Mucosa of rectum (tissue), 2 donors: ENCODE measurements around the gene TTC5.
"Not testable (repeated sequence)": the region's sequence is repeated elsewhere in the genome, so short reads cannot be mapped to it uniquely, and the experiment has no call there.

Experiments
- H3K27ac ChIP-seq, 2 donors: one replicate each; pipeline ENCODE4 v1.7.0; 2013; ENCODE audit warnings: inconsistent platforms in 2 of 2, low read depth in 2 of 2, low read length in 2 of 2
- H3K27me3 ChIP-seq, 2 donors: one replicate each; pipeline ENCODE4 v1.7.0; 2013; ENCODE audit warnings: low read length in 2 of 2; ENCODE audit not compliant: control insufficient read depth in 2 of 2, insufficient read depth in 2 of 2
- H3K36me3 ChIP-seq, 2 donors: one replicate each; pipeline ENCODE4 v1.7.0; 2013; ENCODE audit warnings: low read length in 2 of 2; ENCODE audit not compliant: control insufficient read depth in 2 of 2, insufficient read depth in 2 of 2
- H3K4me1 ChIP-seq, 2 donors: one replicate each; pipeline ENCODE4 v1.7.0; 2013; ENCODE audit warnings: low read length in 2 of 2, mild to moderate bottlenecking in 1 of 2; ENCODE audit not compliant: control insufficient read depth in 2 of 2, insufficient read depth in 2 of 2
- H3K4me3 ChIP-seq, 2 donors: one replicate each; pipeline ENCODE4 v1.7.0; 2013; ENCODE audit warnings: low read length in 2 of 2
- H3K9ac ChIP-seq, 2 donors: one replicate each; pipeline ENCODE4 v1.7.0; 2013; ENCODE audit warnings: low read length in 2 of 2, low read depth in 1 of 2, mild to moderate bottlenecking in 1 of 2
- H3K9me3 ChIP-seq, 2 donors: one replicate each; pipeline ENCODE4 v1.7.0; 2013; ENCODE audit warnings: low read length in 2 of 2; ENCODE audit not compliant: control insufficient read depth in 2 of 2
- donor health status: healthy.
- donor health status: Normal muscosa, but diverticular disease.

The TTC5 gene

DNA sequence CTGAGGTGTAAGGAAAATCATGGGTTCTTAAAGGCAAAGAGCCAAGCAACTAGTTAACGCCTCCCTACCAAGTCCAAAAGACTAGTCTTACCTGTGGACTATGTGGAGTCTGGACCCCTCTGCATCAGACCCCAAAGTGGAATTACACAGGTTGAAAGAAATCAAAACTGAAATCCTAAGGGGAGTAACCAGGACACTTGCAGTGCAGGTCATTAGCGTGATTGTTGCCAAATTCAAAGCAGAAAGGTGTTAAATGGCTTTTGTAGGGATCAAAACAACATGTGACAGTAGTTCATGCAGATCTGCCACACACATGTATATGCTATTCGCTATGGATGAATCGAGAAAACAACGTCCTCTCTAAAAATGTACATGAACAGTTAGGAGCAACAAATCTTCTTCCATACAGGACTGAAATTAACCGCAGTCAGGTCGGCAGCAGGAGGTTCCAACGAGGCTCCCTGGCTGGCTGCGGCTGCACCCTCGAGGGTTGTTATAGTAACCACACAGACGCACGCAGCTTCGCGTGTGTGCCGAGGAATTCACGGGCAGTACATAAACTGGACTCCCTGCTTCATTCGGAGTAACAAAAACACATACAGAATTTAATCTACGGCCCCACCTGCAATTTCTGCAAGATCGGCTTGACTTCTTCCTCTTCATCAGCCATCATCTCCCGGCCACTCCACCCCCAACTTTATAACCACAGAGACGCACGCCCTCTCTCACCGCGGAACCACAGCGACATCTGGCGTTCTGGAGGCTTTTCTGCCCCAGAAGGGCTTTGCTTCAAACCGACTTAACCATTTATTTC lies at the start of gene TTC5:
TTC5 (minus strand) TSS at position 687 of the 814 bp plus-strand sequence; CDS start at position 673, 14 bp downstream.
- Histone ChIP-seq H3K4me1 (peaks cover 3 to 4% of the 10 kb centered on the region in 2 donors), H3K9me3 (no peaks in the 10 kb centered on the region), H3K9ac (peak within 1 kb of the TSS; percentile 32 to 62), H3K4me3 (peak within 1 kb of the TSS; percentile 89 to 90), H3K36me3 (peaks cover 5 to 13% of the 10 kb centered on the region in 2 donors), H3K27ac (no peak within 1 kb of the TSS), H3K27me3 (no peaks in the 10 kb centered on the region)

- H3K4me1 ChIP-seq: no peaks in the 10 kb centered on the region
- no peaks in the 10 kb centered on the region for H3K9me3 ChIP-seq
- no peaks in the 10 kb centered on the region for H3K27me3 ChIP-seq
- H3K4me3 ChIP-seq: no peak overlapping the region
- H3K27ac ChIP-seq: no peak overlapping the region
- no peak overlapping the region for H3K9ac ChIP-seq
- peaks cover 25 to 43% of the 10 kb centered on the region in 2 donors for H3K36me3 ChIP-seq
These were observed 45.1 kb upstream of the TTC5 start for GRCh38 chr14:20350860-20351259.

DNA sequence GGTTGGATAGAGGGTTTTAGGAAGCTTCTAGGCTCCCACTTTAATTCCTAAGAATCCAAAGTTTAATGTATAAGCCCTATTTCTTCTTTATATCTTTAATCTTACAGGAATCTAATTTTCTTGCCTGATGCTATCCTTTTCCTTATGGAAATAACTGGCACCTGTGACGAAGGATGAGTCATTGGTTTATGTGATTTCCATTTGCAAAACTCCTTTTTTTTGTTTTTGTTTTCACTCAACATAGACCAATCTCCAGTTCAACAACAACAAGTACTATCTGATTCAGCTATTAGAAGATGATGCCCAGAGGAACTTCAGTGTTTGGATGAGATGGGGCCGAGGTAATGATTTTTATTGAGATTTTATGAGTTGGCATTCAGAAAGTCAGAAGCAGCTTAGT lies 44.5 kb upstream of the TTC5 start:
- no peaks in the 10 kb centered on the region for H3K9me3 ChIP-seq
- no peak overlapping the region for H3K27ac ChIP-seq
- H3K4me1 ChIP-seq: no peaks in the 10 kb centered on the region
- H3K4me3 ChIP-seq: no peak overlapping the region
- no peak overlapping the region for H3K9ac ChIP-seq
- no peaks in the 10 kb centered on the region for H3K27me3 ChIP-seq
- H3K36me3 ChIP-seq: peaks cover 21 to 43% of the 10 kb centered on the region in 2 donors

DNA sequence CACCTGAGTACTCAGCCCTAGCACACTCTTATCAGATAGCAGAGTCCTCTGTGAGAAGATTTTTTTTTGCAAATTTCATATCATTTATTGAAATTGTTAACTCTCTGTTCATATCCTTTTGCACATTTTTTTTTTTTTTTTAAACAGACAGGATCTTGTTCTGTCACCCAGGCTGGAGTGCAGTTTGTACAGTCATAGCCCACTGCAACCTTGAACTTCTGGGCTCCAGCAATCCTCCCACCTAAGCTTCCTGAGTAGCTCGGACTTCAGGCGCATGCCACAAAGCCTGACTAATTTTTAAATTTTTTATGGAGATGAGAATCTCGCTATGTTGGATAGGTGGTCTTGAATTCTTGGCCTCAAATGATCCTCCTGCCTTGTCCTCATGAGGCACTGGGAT lies 42.0 kb upstream of the TTC5 start:
- peaks cover 6 to 7% of the 10 kb centered on the region in 2 donors for H3K4me1 ChIP-seq
- H3K4me3 ChIP-seq: no peak overlapping the region
- no peaks in the 10 kb centered on the region for H3K9me3 ChIP-seq
- no peak overlapping the region for H3K9ac ChIP-seq
- no peaks in the 10 kb centered on the region for H3K27me3 ChIP-seq
- no peak overlapping the region for H3K27ac ChIP-seq
- H3K36me3 ChIP-seq: peaks cover 6 to 24% of the 10 kb centered on the region in 2 donors

DNA sequence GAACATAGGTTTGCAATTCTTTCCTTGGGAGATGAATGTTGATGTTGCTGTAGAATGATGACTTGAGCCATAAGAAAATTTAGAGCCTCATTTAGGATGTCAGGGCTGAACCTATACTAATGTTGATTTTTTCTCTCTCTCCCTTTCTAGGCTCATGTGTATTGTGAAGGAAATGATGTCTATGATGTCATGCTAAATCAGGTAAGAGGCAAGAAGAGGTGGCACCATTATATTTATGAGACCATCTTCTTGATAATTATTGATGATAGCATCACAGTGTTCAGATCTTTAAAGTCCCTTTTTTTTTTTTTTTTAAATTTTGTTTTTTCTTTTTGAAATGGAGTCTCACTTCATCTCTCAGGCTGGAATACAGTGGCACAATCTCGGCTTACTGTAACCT lies 41.0 kb upstream of the TTC5 start:
- peaks cover 6 to 9% of the 10 kb centered on the region in 2 donors for H3K4me1 ChIP-seq
- H3K36me3 ChIP-seq: peaks cover 4 to 15% of the 10 kb centered on the region in 2 donors
- H3K27me3 ChIP-seq: no peaks in the 10 kb centered on the region
- no peaks in the 10 kb centered on the region for H3K9me3 ChIP-seq
- H3K9ac ChIP-seq: no peak overlapping the region
- no peak overlapping the region for H3K27ac ChIP-seq
- H3K4me3 ChIP-seq: no peak overlapping the region

- H3K36me3 ChIP-seq: peaks cover 4 to 9% of the 10 kb centered on the region in 2 donors
These were observed 39.6 kb upstream of the TTC5 start for GRCh38 chr14:20345366-20345765.

GRCh38 chr14:20343862-20344220 lies 38.1 kb upstream of the TTC5 start:
- Histone ChIP-seq H3K27me3 (no peaks in the 10 kb centered on the region), H3K4me1 (peaks cover 6 to 9% of the 10 kb centered on the region in 2 donors), H3K9ac (peak overlapping the region; percentile 88 to 98)

More at GRCh38 chr14:20345366-20345765, 39.6 kb upstream of the TTC5 start:
- H3K4me3 ChIP-seq: no peak overlapping the region
- no peak overlapping the region for H3K9ac ChIP-seq
- H3K9me3 ChIP-seq: no peaks in the 10 kb centered on the region
- H3K4me1 ChIP-seq: peaks cover 6 to 9% of the 10 kb centered on the region in 2 donors
- H3K27ac ChIP-seq: no peak overlapping the region
- H3K27me3 ChIP-seq: no peaks in the 10 kb centered on the region

DNA sequence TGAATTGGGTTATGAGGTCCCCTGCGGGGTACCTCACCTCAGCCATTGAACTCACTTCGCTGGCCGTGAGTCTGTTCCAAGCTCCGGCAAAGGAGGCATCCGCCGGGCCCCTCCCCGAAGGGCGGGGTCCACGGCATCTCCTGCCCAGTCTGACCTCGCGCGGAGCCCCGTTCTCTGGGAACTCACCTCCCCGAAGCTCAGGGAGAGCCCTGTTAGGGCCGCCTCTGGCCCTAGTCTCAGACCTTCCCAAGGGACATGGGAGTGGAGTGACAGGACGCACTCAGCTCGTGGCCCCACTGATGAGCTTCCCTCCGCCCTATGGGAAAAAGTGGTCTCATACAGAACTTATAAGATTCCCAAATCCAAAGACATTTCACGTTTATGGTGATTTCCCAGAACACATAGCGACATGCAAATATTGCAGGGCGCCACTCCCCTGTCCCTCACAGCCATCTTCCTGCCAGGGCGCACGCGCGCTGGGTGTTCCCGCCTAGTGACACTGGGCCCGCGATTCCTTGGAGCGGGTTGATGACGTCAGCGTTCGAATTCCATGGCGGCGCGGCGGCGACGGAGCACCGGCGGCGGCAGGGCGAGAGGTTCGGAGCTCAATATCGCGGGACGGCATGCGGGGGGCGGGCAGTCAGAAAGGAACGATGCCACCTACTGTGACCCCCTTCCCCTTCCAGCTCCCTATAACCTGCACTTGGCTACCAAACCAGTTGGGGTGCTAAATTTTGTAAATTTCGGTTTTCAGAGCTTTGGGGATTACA lies 37.5 kb upstream of the TTC5 start, which contains the start of gene PARP2:
PARP2 (plus strand) TSS at position 544 of the 770 bp plus-strand sequence; CDS start at position 551, 7 bp downstream.
- Histone ChIP-seq H3K27me3 (no peaks in the 10 kb centered on the region), H3K9ac (peak within 1 kb of the TSS; percentile 88 to 98), H3K4me1 (peaks cover 6 to 9% of the 10 kb centered on the region in 2 donors), H3K27ac (peak within 1 kb of the TSS; percentile 92), H3K4me3 (peak within 1 kb of the TSS; percentile 85 to 96), H3K9me3 (no peaks in the 10 kb centered on the region), H3K36me3 (peaks cover 0 to 7% of the 10 kb centered on the region in 2 donors)

More at GRCh38 chr14:20343862-20344220, 38.1 kb upstream of the TTC5 start:
- Histone ChIP-seq H3K4me3 (peak overlapping the region; percentile 85 to 96), H3K27ac (peak overlapping the region; percentile 92), H3K9me3 (no peaks in the 10 kb centered on the region), H3K36me3 (peaks cover 0 to 7% of the 10 kb centered on the region in 2 donors)

GRCh38 chr14:20341646-20342045 lies 35.9 kb upstream of the TTC5 start:
- no peaks in the 10 kb centered on the region for H3K27me3 ChIP-seq

GRCh38 chr14:20341032-20341431 lies 35.3 kb upstream of the TTC5 start:
- H3K4me3 ChIP-seq, H3K27me3 ChIP-seq, H3K4me1 ChIP-seq, H3K9me3 ChIP-seq, H3K9ac ChIP-seq, H3K27ac ChIP-seq, H3K36me3 ChIP-seq: not testable (repeated sequence)

More at GRCh38 chr14:20341646-20342045, 35.9 kb upstream of the TTC5 start:
- peaks cover 0 to 2% of the 10 kb centered on the region in 2 donors for H3K36me3 ChIP-seq
- H3K4me3 ChIP-seq: peak overlapping the region; percentile 85 to 96
- peaks cover 6 to 9% of the 10 kb centered on the region in 2 donors for H3K4me1 ChIP-seq
- peak overlapping the region in 1 of 2 donors; percentile 88 for H3K9ac ChIP-seq
- H3K9me3 ChIP-seq: no peaks in the 10 kb centered on the region
- no peak overlapping the region for H3K27ac ChIP-seq
